Skeletal muscle satellite cell (primary cell): ENCODE measurements around the gene MYL10.

ENCODE experiments used
- H3K27me3 ChIP-seq: 2 replicates; pipeline ENCODE4 v1.7.0; 2013; ENCODE audit warnings: low read length; ENCODE audit not compliant: control insufficient read depth, insufficient read depth
- H3K36me3 ChIP-seq: 2 replicates; pipeline ENCODE4 v1.7.0; 2013; ENCODE audit warnings: mild to moderate bottlenecking, control low read depth, low read length; ENCODE audit not compliant: insufficient read depth
- H3K4me1 ChIP-seq: 2 replicates; pipeline ENCODE4 v1.7.0; 2013; ENCODE audit warnings: low read length; ENCODE audit not compliant: control insufficient read depth, insufficient read depth
- H3K4me2 ChIP-seq: 2 replicates; pipeline ENCODE4 v1.7.0; 2013; ENCODE audit warnings: mild to moderate bottlenecking, low read length
- H3K4me3 ChIP-seq: 2 replicates; pipeline ENCODE4 v1.7.0; 2013; ENCODE audit warnings: low read length
- H3K9ac ChIP-seq: 2 replicates; pipeline ENCODE4 v1.7.0; 2013; ENCODE audit warnings: mild to moderate bottlenecking, low read depth, low read length, moderate library complexity
- H3K9me3 ChIP-seq: replicated peaks from 2 replicates; pipeline ENCODE4 v1.7.0; 2013; ENCODE audit warnings: mild to moderate bottlenecking, control low read depth, low read length

The MYL10 gene

GRCh38 chr7:101578552-101578951, 50.5 kb downstream of the MYL10 start:
- no peak overlapping the region for H3K4me2 ChIP-seq
- H3K4me1 ChIP-seq, result no peaks in the 10 kb centered on the region
- H3K27me3 ChIP-seq, result peaks cover 45% of the 10 kb centered on the region
- H3K36me3 ChIP-seq, result no peaks in the 10 kb centered on the region
- no peaks in the 10 kb centered on the region for H3K9me3 ChIP-seq
- H3K9ac ChIP-seq, result no peak overlapping the region
- H3K4me3 ChIP-seq, result no peak overlapping the region

- Histone ChIP-seq H3K36me3 (no peaks in the 10 kb centered on the region), H3K4me1 (no peaks in the 10 kb centered on the region), H3K4me2 (no peak overlapping the region), H3K4me3 (no peak overlapping the region), H3K9ac (no peak overlapping the region), H3K27me3 (peaks cover 44% of the 10 kb centered on the region), H3K9me3 (no peaks in the 10 kb centered on the region)
These were observed 52.1 kb downstream of the MYL10 start for GRCh38 chr7:101576998-101577397.

DNA sequence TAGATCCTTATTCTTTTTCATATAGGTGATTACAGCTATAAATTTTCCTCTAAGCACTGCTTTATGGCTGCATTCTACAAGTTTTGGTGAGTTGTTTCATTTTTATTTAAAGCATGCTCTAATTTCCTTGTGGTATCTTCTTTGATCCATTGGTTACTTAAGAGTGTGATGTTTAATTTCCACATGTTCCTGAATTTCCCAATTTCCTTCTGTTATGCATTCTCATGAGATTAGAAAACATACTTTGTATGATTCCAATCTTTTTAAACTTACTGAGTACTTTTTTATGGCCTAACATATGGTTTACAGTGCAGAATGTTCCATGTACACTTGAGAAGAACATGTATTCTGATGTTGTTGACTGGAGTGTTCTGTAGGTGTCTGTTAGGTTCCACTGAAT, 53.4 kb downstream of the MYL10 start:
- no peaks in the 10 kb centered on the region for H3K4me1 ChIP-seq
- H3K9me3 ChIP-seq, result no peaks in the 10 kb centered on the region
- no peak overlapping the region for H3K4me2 ChIP-seq
- no peak overlapping the region for H3K9ac ChIP-seq
- H3K36me3 ChIP-seq, result no peaks in the 10 kb centered on the region
- H3K4me3 ChIP-seq, result no peak overlapping the region
- peaks cover 48% of the 10 kb centered on the region for H3K27me3 ChIP-seq

DNA sequence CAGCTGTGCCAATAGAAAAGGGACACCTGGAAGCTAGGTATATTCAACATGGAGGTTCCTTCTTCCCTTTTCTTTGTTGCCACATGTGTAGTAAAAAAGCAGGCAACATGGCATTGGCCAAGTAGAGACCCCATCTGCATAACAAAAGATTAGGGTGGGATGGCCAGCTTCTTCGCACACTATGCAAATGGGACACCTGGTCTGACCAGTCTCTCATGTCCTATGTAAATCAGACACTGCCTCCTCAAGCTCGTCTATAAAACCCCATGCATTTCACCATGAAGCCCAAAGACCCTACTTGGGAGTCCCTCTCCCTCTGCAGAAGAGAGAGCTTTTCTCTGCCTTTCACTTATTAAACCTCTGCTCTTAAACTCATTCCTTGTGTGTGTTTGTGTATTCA, 53.9 kb downstream of the MYL10 start:
- no peaks in the 10 kb centered on the region for H3K9me3 ChIP-seq
- no peak overlapping the region for H3K4me2 ChIP-seq
- no peaks in the 10 kb centered on the region for H3K36me3 ChIP-seq
- H3K27me3 ChIP-seq, result peaks cover 47% of the 10 kb centered on the region
- no peak overlapping the region for H3K9ac ChIP-seq
- H3K4me3 ChIP-seq, result no peak overlapping the region
- H3K4me1 ChIP-seq, result no peaks in the 10 kb centered on the region

GRCh38 chr7:101572156-101572555, 56.9 kb downstream of the MYL10 start:
- Histone ChIP-seq H3K4me1 (no peaks in the 10 kb centered on the region), H3K27me3 (peaks cover 43% of the 10 kb centered on the region), H3K4me3 (no peak overlapping the region), H3K36me3 (no peaks in the 10 kb centered on the region), H3K9ac (no peak overlapping the region), H3K4me2 (no peak overlapping the region), H3K9me3 (no peaks in the 10 kb centered on the region)

DNA sequence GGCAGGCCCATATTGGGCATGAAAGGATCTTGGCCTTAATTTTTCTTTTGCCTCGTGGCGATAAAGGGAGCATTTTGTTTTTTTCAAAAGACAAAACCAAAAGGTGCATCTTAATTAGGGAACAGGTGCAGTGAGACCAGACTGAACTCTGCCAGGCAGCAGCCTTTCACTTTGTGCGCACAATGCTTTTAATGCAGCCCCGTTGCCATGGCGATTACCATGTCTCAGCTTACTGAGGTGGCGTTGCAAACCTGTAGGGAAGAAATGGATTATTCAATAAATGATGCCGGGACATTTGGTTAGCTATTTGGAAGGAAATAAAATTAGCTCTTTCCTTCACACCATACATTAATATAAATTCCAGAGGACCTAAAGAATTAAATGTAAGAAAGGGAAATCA, 61.9 kb downstream of the MYL10 start:
- Histone ChIP-seq H3K4me2 (no peak overlapping the region), H3K27me3 (peaks cover 42% of the 10 kb centered on the region), H3K4me3 (no peak overlapping the region), H3K4me1 (no peaks in the 10 kb centered on the region), H3K9ac (no peak overlapping the region), H3K36me3 (no peaks in the 10 kb centered on the region), H3K9me3 (no peaks in the 10 kb centered on the region)

- Histone ChIP-seq H3K36me3 (no peaks in the 10 kb centered on the region), H3K9me3 (no peaks in the 10 kb centered on the region), H3K27me3 (peaks cover 46% of the 10 kb centered on the region), H3K4me1 (no peaks in the 10 kb centered on the region), H3K4me2 (no peak overlapping the region), H3K9ac (no peak overlapping the region), H3K4me3 (no peak overlapping the region)
These were observed 63.4 kb downstream of the MYL10 start for GRCh38 chr7:101565601-101566209.

DNA sequence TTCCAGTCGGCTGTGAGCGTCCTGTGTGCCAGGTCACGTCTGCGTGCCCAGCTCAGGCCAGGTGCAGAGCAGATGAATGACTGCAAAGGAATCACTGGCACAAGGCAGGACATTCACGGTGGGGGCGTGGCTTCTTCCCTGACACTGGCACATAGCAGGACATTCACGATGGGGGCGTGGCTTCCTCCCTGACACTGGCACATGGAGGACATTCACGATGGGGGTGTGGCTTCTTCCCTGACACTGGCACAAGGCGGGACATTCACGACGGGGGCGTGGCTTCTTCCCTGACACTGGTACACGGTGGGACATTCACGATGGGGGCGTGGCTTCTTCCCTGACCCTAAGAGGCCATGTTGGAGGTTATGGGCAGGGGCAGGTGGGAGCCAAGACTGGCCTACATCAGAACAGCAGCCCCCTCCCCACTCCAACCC, 64.3 kb downstream of the MYL10 start:
- Histone ChIP-seq H3K27me3 (peaks cover 54% of the 10 kb centered on the region), H3K4me3 (no peak overlapping the region), H3K36me3 (no peaks in the 10 kb centered on the region), H3K4me1 (no peaks in the 10 kb centered on the region), H3K9ac (no peak overlapping the region), H3K9me3 (no peaks in the 10 kb centered on the region), H3K4me2 (no peak overlapping the region)

DNA sequence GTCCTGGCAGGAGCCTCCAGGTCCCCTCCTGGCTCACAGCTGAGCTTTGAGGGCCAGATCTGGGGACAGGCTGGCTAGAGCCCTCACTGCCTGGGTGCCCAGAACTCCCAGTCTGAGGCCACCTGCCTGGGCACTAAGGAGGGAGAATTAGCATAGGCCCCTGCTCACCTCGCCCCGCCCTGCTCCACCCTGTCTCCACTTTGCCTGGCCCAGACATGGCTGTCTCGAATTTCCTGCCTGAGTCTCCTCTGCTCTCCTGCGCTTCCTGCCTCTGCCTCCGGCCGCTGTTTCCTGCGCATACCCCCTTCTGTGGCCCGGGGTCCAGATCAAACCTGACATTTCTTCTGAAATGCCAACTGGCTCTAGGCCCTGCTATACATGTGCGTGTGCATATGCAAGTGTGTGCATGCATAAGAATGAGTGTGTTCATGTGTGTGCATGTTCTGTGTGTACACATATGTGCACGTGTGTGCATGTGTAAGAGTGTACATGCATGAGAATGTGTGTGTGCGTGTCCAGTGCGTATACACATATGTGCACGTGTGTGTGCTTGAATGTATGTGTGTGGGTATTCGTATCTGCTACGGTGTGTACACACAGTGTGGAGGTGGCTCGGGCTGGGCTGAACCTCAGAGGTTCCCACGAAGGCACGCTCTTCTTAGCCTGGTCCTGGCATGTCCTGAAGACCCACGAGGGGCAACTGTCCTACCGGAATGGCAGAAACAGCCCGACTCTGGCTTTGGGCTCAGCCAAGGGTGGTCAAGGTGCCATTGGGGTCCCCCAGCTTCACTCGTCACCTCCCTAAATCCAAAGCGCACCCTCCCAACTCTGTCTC, 64.9 kb downstream of the MYL10 start:
- Histone ChIP-seq H3K27me3 (peaks cover 54% of the 10 kb centered on the region), H3K9ac (no peak overlapping the region), H3K9me3 (no peaks in the 10 kb centered on the region), H3K36me3 (no peaks in the 10 kb centered on the region), H3K4me1 (no peaks in the 10 kb centered on the region), H3K4me2 (no peak overlapping the region), H3K4me3 (no peak overlapping the region)
